Measurements from ENCODE around the gene TBC1D2B.

TBC1D2B gene

DNA sequence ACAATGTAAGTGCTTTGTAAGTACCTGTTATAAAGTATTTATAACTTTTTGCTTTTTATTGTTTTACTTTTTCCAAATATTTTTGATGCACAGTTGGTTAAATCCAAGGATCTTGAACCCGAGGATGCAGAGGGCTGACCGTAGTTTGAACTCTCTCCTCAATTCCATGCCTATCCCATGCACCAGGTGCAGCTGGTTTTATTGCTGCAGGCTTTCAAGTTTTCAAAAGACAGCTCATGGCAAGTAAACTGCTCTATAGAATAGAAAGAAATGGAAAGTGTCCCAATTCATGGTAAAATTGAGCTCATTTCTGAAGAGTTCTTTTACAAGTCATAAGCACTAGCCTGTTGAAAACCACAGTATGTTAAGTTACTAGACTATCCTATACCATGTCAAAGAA lies 131.9 kb downstream of the TBC1D2B start:
- Histone ChIP-seq H3K36me3 (ENCODE audit: control insufficient read depth, insufficient read depth, low read length) (no peaks in the 10 kb centered on the region), H3K79me2 (no peaks in the 10 kb centered on the region), H2AFZ (no peak overlapping the region), H3K27ac (no peak overlapping the region), H3K4me2 (ENCODE audit: low read length) (no peak overlapping the region), H3K9ac (no peak overlapping the region), H3K4me1 (no peaks in the 10 kb centered on the region), H3K4me3 (ENCODE audit: low read depth, low read length) (no peak overlapping the region), H3K9me3 (ENCODE audit: control insufficient read depth, low read length) (no peaks in the 10 kb centered on the region), H3K27me3 (ENCODE audit: control insufficient read depth, insufficient read depth, low read length) (no peaks in the 10 kb centered on the region)
- TF ChIP-seq, protein P1, sequence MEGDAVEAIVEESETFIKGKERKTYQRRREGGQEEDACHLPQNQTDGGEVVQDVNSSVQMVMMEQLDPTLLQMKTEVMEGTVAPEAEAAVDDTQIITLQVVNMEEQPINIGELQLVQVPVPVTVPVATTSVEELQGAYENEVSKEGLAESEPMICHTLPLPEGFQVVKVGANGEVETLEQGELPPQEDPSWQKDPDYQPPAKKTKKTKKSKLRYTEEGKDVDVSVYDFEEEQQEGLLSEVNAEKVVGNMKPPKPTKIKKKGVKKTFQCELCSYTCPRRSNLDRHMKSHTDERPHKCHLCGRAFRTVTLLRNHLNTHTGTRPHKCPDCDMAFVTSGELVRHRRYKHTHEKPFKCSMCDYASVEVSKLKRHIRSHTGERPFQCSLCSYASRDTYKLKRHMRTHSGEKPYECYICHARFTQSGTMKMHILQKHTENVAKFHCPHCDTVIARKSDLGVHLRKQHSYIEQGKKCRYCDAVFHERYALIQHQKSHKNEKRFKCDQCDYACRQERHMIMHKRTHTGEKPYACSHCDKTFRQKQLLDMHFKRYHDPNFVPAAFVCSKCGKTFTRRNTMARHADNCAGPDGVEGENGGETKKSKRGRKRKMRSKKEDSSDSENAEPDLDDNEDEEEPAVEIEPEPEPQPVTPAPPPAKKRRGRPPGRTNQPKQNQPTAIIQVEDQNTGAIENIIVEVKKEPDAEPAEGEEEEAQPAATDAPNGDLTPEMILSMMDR (IDR thresholded peaks at IDR 0.05) = no peak
